Measurements from ENCODE around the gene DBET.
"Not testable (repeated sequence)": the region's sequence is repeated elsewhere in the genome, so short reads cannot be mapped to it uniquely, and the experiment has no call there.

The DBET gene

GRCh38 chr4:190064342-190064741 is at the start of gene DBET:
Gene DBET (plus strand): TSS chr4:190064502.
- not testable (repeated sequence) for DNase-seq

GRCh38 chr4:190014771-190015537 is 49.3 kb upstream of the DBET start:
- no peak for DNase-seq

DNA sequence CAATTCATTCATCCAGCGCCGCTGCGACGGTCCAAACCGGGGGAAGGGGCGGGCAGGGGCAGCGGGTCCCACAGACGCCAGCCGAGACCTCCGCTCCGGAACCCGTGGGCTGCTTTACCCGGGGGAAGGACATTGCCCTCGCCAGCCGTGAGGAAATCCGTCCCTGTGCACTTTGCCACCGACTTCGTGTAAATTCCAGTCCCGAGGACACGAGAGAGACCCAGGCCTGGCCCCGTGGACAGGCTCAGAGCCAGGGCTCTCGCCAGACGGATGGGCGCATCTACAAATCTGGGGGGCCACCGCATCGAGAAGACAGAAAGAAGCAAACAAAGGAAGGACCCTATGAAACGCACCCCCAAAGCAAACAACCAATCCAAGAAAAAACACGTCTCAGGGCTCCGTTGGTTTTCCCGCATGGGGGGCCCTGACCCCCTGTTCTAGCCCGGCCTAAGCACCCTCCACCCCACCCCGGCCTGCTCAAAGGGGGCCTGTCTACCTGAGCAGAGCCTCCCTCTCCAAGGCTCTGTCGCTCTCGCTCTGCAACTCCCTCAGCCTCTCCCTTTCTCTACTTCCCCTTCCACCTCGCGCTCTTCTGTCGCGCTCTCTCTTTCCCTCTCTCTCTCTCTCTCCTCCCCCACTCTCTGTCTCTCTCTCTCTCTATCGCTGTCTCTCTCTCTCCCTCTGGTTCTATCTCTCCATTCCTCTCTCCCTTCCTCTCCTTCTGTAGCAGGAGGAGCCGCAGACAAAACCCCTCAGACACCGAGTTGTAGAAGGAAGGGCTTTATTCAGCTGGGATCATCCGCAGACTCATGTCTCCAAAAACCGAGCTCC is 48.5 kb upstream of the DBET start:
- no peak for DNase-seq

DNA sequence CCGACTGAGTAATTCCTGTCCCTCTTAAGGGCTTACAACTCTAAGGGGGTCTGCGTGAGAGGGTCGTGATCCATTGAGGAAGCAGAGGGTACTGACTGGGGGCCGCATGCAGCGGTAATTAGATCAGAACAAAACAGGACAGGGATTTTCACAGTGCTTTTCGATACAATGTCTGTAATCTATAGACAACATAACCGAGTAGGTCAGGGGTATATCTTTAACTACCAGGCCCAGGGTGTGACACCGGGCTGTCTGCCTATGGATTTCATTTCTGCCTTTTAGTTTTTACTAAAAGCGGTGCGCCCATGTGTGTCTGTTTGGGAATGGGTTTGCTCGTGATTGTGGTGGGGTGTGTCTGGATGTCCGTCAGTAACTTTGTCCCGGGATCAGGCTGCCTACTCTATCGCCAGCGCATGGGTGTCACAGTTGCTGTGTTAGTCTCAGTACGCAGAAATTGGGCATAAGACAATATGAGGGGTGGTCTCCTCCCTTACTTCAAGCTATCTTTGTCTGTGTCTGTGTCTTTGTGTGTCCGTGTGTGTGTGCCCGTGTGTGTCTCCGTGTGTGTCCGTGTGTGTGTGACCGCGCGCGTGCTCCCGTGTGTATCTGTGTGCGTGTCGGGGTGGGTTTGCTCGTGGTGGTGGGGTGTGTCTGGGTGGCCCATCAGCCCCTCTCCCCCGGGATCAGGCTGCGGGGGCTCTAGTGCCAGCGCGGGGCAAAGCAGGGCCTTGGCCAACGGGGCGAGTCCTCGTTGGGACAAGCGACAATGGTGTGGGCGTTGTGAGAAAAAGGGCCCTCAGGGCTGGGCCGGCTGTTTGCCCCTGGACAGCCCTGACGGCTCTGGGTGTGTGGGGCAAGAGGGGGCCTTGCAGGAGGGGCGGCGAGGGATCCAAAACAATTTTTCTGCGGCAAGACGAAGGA is 47.7 kb upstream of the DBET start:
- DNase-seq: no peak

- DNase-seq: no peak
Measured at GRCh38 chr4:190017357-190018200, 46.7 kb upstream of the DBET start.

DNA sequence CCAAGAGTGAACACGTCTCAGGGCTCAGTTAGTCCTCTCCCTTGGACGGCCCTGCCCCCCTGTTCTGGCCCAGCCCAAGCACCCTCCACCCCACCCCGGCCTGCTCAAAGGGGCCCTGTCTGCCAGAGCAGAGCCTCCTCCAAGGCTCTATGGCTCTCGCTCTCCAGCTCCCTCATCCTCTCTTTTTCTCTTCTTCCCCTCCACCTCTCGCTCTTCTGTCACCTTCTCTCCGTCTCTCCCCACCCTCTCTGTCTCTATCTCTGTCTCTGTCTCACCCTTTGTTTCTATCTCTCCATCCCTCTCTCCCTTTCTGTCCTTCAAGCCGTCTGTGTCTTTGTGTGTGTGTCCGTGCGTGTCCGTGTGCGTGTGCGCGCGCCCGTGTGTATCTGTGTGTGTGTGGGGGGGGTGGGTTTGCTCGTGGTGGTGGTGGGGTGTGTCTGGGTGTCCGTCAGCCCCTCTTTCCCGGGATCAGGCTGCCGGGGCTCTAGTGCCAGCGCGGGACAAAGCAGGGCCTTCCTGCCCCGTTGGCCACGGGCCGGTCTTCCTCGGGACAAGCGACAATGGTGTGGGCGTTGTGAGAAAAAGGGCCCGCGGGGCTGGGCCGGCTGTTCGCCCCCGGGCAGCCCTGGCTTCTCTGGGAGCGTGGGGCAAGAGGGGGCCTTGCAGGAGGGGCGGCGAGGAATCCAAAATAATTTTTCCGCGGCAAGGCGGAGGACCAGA is 45.9 kb upstream of the DBET start:
- no peak for DNase-seq

GRCh38 chr4:190019023-190019858 is 45.1 kb upstream of the DBET start:
- DNase-seq: no peak

DNA sequence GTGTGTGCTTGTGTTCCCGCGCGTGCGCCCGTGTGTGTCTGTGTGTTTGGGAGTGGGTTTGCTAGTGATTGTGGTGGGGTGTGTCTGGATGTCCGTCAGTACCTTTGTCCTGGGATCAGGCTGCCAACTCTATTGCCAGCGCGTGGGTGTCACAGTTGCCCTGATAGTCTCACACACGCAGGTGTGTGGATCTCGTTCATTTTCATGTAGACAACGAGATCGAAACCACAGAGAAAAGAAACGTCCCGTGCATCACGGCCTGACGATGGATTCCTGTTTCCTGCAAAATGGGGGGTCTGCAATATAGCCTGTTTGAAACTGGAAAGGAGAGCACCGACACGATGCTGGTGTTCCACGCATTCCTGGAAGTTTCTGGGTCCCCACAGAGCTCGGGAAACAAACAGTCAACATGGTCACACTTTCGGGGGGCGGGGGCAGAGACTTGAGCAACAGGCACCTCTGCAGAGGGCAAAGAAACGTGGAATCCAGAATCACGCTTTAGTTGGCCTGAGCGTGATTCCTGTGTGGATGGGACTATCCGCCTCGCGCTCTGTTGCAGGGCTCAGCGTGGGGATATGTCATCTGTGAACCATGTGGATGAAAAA is 44.3 kb upstream of the DBET start:
- not testable (repeated sequence) for DNase-seq

GRCh38 chr4:190020790-190021717 is 43.2 kb upstream of the DBET start:
- DNase-seq: no peak

DNA sequence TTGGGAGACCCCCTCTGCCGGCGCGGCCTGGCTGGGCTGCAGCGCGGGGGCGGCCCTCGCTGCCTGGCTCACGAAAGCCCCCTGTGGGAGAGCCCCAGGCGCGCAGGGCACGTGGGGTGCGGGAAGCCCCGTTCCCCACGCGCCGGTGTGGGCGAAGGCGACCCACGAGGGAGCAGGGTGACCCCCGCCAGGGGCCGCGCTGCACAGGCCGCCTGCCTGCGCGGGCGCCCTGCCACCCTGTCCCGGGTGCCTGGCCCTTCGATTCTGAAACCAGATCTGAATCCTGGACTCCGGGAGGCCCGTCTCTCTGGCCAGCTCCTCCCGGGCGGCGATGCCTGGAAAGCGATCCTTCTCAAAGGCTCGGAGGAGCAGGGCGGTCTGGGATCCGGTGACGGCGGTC is 42.3 kb upstream of the DBET start:
- DNase-seq: not testable (repeated sequence)

GRCh38 chr4:190022614-190023281 is 41.6 kb upstream of the DBET start:
- DNase-seq: not testable (repeated sequence)

- not testable (repeated sequence) for DNase-seq
Measured at GRCh38 chr4:190027156-190027555, 37.1 kb upstream of the DBET start, which contains the start of gene FRG2. Gene FRG2 (minus strand): TSS chr4:190027256. CDS start chr4:190027204, 52 bp downstream.

DNA sequence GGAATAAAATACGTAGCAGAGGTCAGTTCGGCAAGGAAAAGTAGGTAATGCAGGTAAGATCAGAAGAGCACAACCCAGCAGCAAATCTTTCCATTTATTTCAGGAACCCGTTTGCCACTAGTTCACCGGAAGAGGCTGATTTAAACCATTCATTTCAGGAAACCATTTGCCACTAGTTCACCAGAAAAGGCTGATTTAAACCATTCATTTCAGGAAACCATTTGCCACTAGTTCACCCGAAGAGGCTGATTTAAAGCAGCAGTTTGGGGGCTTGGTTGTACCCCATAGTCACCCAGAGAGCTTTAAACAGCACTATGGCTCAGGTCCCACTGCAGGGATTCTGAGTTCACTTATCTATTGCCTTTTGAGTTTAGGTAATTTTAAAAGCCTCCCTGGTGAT is 33.0 kb upstream of the DBET start:
- DNase-seq: not testable (repeated sequence)

GRCh38 chr4:190037704-190038388 is 26.5 kb upstream of the DBET start:
- not testable (repeated sequence) for DNase-seq

DNA sequence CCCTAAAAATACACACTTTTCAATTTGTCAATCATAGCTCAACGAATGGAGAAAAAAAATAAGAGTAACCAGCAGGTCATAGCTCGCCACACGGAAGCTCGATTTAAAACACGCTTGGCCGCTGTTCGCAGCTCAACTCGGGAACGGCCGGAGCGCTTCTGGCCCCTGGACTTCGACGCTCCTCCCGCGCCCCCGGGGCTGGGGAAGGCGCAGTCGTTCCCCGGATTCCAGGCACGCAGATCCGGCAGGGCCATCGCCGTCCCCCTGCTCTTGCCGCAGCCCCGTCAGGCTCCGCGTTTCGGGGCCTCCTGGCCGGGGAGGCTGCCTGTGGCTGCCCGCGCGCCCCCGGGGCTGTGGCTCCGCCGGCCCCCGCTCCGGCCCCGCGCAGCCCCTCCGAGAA is 23.4 kb upstream of the DBET start:
- DNase-seq: not testable (repeated sequence)

GRCh38 chr4:190047627-190048026 is 16.7 kb upstream of the DBET start:
- DNase-seq: not testable (repeated sequence)

Data from NCI-H2029 (cell line).